ENCODE measurements around the gene ZC3H14.

ZC3H14 gene

DNA sequence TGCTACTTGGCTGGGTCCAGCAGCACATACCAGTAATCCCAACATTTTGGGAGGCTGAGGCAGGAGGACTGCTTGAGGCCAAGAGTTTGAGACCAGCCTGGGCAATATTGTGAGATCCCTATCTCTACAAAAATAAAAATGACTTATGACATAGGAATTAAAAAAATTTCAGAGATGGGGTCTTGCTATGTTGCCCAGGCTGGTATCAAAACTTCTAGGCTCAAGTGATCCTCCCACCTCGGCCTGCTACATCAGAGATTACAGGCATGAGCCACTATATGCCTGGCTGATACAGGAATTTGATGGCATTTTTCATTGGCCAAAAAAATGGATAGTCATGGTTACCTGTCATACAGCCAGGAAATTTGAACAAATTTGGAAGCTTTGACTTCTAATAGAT is 54.6 kb downstream of the ZC3H14 start:
- ChIA-PET CTCF (no interaction called here), POLR2A (no interaction called here)
- DNase-seq (ENCODE audit: extremely low spot score) = no peak
- TF ChIP-seq CTBP1 (IDR thresholded peaks at IDR 0.05; ENCODE audit: borderline replicate concordance) = no peak
- TF ChIP-seq FOXK2 (IDR thresholded peaks at IDR 0.05) = no peak
- no peak for TF ChIP-seq SUZ12 (IDR thresholded peaks at IDR 0.05)
- no peak for TF ChIP-seq FOXA1 (IDR thresholded peaks at IDR 0.05)
- TF ChIP-seq ARNT (IDR thresholded peaks at IDR 0.05) = no peak
- no peak for TF ChIP-seq LEF1 (IDR thresholded peaks at IDR 0.05; ENCODE audit: borderline replicate concordance)
- TF ChIP-seq TARDBP (IDR thresholded peaks at IDR 0.05) = no peak
- TF ChIP-seq HDGF (IDR thresholded peaks at IDR 0.05; ENCODE audit: borderline replicate concordance) = no peak
- no peak for TF ChIP-seq NFRKB (IDR thresholded peaks at IDR 0.05)
- TF ChIP-seq ELF4 (IDR thresholded peaks at IDR 0.05) = no peak
- TF ChIP-seq BHLHE40 (IDR thresholded peaks at IDR 0.05; ENCODE audit: borderline replicate concordance) = no peak
- no peak for TF ChIP-seq FOXM1 (IDR thresholded peaks at IDR 0.05; ENCODE audit: borderline replicate concordance)
- no peak for TF ChIP-seq L3MBTL2 (conservative IDR thresholded peaks at IDR 0.05)
- TF ChIP-seq, protein P1, sequence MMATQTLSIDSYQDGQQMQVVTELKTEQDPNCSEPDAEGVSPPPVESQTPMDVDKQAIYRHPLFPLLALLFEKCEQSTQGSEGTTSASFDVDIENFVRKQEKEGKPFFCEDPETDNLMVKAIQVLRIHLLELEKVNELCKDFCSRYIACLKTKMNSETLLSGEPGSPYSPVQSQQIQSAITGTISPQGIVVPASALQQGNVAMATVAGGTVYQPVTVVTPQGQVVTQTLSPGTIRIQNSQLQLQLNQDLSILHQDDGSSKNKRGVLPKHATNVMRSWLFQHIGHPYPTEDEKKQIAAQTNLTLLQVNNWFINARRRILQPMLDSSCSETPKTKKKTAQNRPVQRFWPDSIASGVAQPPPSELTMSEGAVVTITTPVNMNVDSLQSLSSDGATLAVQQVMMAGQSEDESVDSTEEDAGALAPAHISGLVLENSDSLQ (IDR thresholded peaks at IDR 0.05) = no peak
- no peak for TF ChIP-seq ZNF384 (IDR thresholded peaks at IDR 0.05)
- TF ChIP-seq SP1 (IDR thresholded peaks at IDR 0.05) = no peak

- POLR2A ChIA-PET = no interaction called here
- no peak for TF ChIP-seq ELF4 (IDR thresholded peaks at IDR 0.05)
- no peak for TF ChIP-seq LEF1 (IDR thresholded peaks at IDR 0.05; ENCODE audit: borderline replicate concordance)
These were observed 55.6 kb downstream of the ZC3H14 start for GRCh38 chr14:88618476-88618875.

DNA sequence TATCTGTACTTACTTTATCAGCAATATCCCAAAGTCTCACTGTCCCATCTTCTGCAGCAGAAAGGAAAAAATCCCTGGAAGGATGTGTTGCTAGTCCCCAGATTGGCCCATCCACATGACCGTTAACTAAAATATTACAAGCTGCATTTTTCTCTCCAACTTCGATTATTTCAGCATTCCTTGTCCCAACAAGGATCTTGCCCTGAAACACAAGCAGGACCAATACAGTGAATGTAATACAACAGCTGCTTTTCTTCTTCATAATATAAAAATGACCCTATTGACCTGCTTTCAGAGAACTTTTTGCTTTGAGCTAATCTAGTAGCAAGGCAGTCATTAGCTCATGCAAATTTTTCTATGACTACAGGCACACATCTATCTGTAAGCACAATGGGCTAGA is 58.3 kb downstream of the ZC3H14 start:
- CTCF ChIA-PET = no interaction called here
- DNase-seq (ENCODE audit: extremely low spot score) = no peak
- no peak for TF ChIP-seq FOXK2 (IDR thresholded peaks at IDR 0.05)
- TF ChIP-seq, protein P1 (IDR thresholded peaks at IDR 0.05) = no peak
- no peak for TF ChIP-seq FOXM1 (IDR thresholded peaks at IDR 0.05; ENCODE audit: borderline replicate concordance)
- TF ChIP-seq ELF4 (IDR thresholded peaks at IDR 0.05) = no peak
- TF ChIP-seq HDGF (IDR thresholded peaks at IDR 0.05; ENCODE audit: borderline replicate concordance) = no peak
- no peak for TF ChIP-seq ARNT (IDR thresholded peaks at IDR 0.05)
- TF ChIP-seq FOXA1 (IDR thresholded peaks at IDR 0.05) = no peak
- TF ChIP-seq NFRKB (IDR thresholded peaks at IDR 0.05) = no peak
- no peak for TF ChIP-seq ZNF384 (IDR thresholded peaks at IDR 0.05)
- TF ChIP-seq CTBP1 (IDR thresholded peaks at IDR 0.05; ENCODE audit: borderline replicate concordance) = no peak
- no peak for TF ChIP-seq LEF1 (IDR thresholded peaks at IDR 0.05; ENCODE audit: borderline replicate concordance)
- no peak for TF ChIP-seq SUZ12 (IDR thresholded peaks at IDR 0.05)
- TF ChIP-seq TARDBP (IDR thresholded peaks at IDR 0.05) = no peak
- TF ChIP-seq L3MBTL2 (conservative IDR thresholded peaks at IDR 0.05) = no peak
- POLR2A ChIA-PET = no interaction called here

More at GRCh38 chr14:88618476-88618875, 55.6 kb downstream of the ZC3H14 start:
- CTCF ChIA-PET = no interaction called here
- DNase-seq (ENCODE audit: extremely low spot score) = no peak

GRCh38 chr14:88625671-88626070 is 62.8 kb downstream of the ZC3H14 start:
- DNase-seq (ENCODE audit: extremely low spot score) = no peak
- TF ChIP-seq TARDBP (IDR thresholded peaks at IDR 0.05) (no peak), FOXK2 (IDR thresholded peaks at IDR 0.05) (no peak), HDGF (IDR thresholded peaks at IDR 0.05; ENCODE audit: borderline replicate concordance) (no peak), L3MBTL2 (conservative IDR thresholded peaks at IDR 0.05) (no peak), SUZ12 (IDR thresholded peaks at IDR 0.05) (no peak), CTBP1 (IDR thresholded peaks at IDR 0.05; ENCODE audit: borderline replicate concordance) (no peak), FOXM1 (IDR thresholded peaks at IDR 0.05; ENCODE audit: borderline replicate concordance) (no peak), LEF1 (IDR thresholded peaks at IDR 0.05; ENCODE audit: borderline replicate concordance) (no peak), SP1 (IDR thresholded peaks at IDR 0.05) (no peak), NFRKB (IDR thresholded peaks at IDR 0.05) (no peak), FOXA1 (IDR thresholded peaks at IDR 0.05) (no peak), BHLHE40 (IDR thresholded peaks at IDR 0.05; ENCODE audit: borderline replicate concordance) (no peak)
- POLR2A ChIA-PET = no interaction called here
- CTCF ChIA-PET = no interaction called here

- TF ChIP-seq ZNF384 (IDR thresholded peaks at IDR 0.05) (no peak), LEF1 (IDR thresholded peaks at IDR 0.05; ENCODE audit: borderline replicate concordance) (no peak), CTBP1 (IDR thresholded peaks at IDR 0.05; ENCODE audit: borderline replicate concordance) (no peak), ELF4 (IDR thresholded peaks at IDR 0.05) (no peak), FOXK2 (IDR thresholded peaks at IDR 0.05) (no peak), SUZ12 (IDR thresholded peaks at IDR 0.05) (no peak), FOXA1 (IDR thresholded peaks at IDR 0.05) (no peak), NFRKB (IDR thresholded peaks at IDR 0.05) (no peak), TARDBP (IDR thresholded peaks at IDR 0.05) (no peak), BHLHE40 (IDR thresholded peaks at IDR 0.05; ENCODE audit: borderline replicate concordance) (no peak), SP1 (IDR thresholded peaks at IDR 0.05) (no peak), L3MBTL2 (conservative IDR thresholded peaks at IDR 0.05) (no peak), ARNT (IDR thresholded peaks at IDR 0.05) (no peak), FOXM1 (IDR thresholded peaks at IDR 0.05; ENCODE audit: borderline replicate concordance) (no peak)
- TF ChIP-seq, protein P1 (IDR thresholded peaks at IDR 0.05) = no peak
- ChIA-PET CTCF (no interaction called here), POLR2A (no interaction called here)
- no peak for DNase-seq (ENCODE audit: extremely low spot score)
These were observed 65.2 kb downstream of the ZC3H14 start for GRCh38 chr14:88628033-88628432.

- CTCF ChIA-PET = no interaction called here
- POLR2A ChIA-PET = no interaction called here
- TF ChIP-seq, protein P1 (IDR thresholded peaks at IDR 0.05) = no peak
- no peak for TF ChIP-seq ARNT (IDR thresholded peaks at IDR 0.05)
- no peak for TF ChIP-seq LEF1 (IDR thresholded peaks at IDR 0.05; ENCODE audit: borderline replicate concordance)
- no peak for TF ChIP-seq HDGF (IDR thresholded peaks at IDR 0.05; ENCODE audit: borderline replicate concordance)
- no peak for TF ChIP-seq FOXA1 (IDR thresholded peaks at IDR 0.05)
- TF ChIP-seq ELF4 (IDR thresholded peaks at IDR 0.05) = no peak
- TF ChIP-seq TARDBP (IDR thresholded peaks at IDR 0.05) = no peak
- TF ChIP-seq ZNF384 (IDR thresholded peaks at IDR 0.05) = no peak
- TF ChIP-seq L3MBTL2 (conservative IDR thresholded peaks at IDR 0.05) = no peak
- TF ChIP-seq FOXK2 (IDR thresholded peaks at IDR 0.05) = no peak
- no peak for TF ChIP-seq NFRKB (IDR thresholded peaks at IDR 0.05)
- no peak for TF ChIP-seq SUZ12 (IDR thresholded peaks at IDR 0.05)
- TF ChIP-seq BHLHE40 (IDR thresholded peaks at IDR 0.05; ENCODE audit: borderline replicate concordance) = no peak
- DNase-seq (ENCODE audit: extremely low spot score) = no peak
These were observed 65.6 kb downstream of the ZC3H14 start for GRCh38 chr14:88628462-88628861.
